ENCODE data around the gene HRK.

HRK gene

DNA sequence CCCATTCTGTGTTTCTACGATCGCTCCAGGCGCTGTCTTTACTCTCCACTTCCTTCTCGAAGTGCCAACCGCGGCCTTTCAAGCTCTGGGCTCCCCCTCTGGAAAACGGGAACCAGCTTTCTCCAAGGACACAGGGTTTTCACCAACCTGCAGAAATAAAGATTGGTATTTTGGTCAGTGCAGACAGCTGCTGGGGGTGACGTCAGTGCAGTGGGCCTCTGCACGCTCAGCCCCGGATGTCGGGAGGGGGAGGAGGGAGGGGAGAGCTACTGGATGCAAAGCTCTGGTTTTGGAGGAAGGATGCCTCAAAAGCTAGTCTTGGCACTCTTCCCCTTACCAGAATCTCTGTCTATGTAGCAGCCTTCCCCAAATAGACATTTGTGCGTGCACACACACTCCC lies 19.9 kb downstream of the HRK start:
- DNase-seq = peak; percentile 74
- no peaks in the 10 kb centered on the region for H3K36me3 ChIP-seq (replicated peaks)
- TF ChIP-seq, protein P1, sequence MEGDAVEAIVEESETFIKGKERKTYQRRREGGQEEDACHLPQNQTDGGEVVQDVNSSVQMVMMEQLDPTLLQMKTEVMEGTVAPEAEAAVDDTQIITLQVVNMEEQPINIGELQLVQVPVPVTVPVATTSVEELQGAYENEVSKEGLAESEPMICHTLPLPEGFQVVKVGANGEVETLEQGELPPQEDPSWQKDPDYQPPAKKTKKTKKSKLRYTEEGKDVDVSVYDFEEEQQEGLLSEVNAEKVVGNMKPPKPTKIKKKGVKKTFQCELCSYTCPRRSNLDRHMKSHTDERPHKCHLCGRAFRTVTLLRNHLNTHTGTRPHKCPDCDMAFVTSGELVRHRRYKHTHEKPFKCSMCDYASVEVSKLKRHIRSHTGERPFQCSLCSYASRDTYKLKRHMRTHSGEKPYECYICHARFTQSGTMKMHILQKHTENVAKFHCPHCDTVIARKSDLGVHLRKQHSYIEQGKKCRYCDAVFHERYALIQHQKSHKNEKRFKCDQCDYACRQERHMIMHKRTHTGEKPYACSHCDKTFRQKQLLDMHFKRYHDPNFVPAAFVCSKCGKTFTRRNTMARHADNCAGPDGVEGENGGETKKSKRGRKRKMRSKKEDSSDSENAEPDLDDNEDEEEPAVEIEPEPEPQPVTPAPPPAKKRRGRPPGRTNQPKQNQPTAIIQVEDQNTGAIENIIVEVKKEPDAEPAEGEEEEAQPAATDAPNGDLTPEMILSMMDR (IDR thresholded peaks at IDR 0.05; ENCODE audit: low read depth, low read length, missing control alignments) = no peak
- no peak overlapping the region for H3K4me3 ChIP-seq (ENCODE audit: low read depth, low read length)
- H3K27ac ChIP-seq = no peak overlapping the region
- in situ Hi-C loops (cut with HindIII; ENCODE audit: low pct_ligation_motif_present, low sequenced_read_pairs) = no loop called here
- no peaks in the 10 kb centered on the region for H3K27me3 ChIP-seq (replicated peaks)

DNA sequence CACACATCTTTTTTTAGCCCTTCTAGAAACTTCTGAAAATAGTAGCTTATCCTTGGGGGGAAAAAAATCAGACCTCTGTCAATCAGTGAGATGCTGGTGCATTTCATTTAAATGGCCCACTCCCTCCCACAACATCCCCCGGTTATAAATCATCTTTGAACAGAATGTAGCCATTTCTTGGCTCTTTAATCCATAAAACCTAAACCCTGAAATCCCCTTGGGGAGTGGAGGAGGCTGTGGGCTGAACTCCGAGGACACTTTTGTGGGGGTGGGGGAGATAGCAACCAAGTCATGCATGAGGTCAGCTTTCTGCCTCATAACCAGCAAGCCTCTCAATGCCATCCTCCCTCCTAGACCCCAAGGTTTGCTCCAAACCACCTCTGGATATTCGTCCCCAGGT lies 21.0 kb downstream of the HRK start:
- no peak overlapping the region for H3K27ac ChIP-seq
- in situ Hi-C loops (cut with HindIII; ENCODE audit: low pct_ligation_motif_present, low sequenced_read_pairs) = no loop called here
- TF ChIP-seq, protein P1 (IDR thresholded peaks at IDR 0.05; ENCODE audit: low read depth, low read length, missing control alignments) = no peak
- no peak for DNase-seq
- no peaks in the 10 kb centered on the region for H3K27me3 ChIP-seq (replicated peaks)
- H3K4me3 ChIP-seq (ENCODE audit: low read depth, low read length) = no peak overlapping the region
- H3K36me3 ChIP-seq (replicated peaks) = no peaks in the 10 kb centered on the region

DNA sequence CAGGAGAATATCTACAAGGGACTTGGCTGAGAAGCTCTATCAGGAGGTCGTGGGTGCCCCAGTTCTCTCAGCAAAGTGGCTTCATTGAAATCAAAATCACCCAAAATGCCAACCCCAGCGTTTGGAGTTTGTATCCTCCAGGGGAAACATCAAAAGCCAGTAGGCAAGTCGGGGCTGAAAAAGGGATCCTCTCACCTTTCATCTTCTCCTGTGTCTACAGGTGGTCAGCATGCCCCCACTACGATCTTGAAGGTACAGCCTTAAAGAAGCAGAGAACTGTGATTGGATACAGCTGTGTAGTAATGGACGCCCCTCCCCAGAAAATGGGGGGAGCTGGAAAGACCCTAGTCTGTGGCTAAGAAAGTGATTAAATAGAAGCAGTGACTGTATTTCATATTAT lies 22.2 kb downstream of the HRK start:
- no peaks in the 10 kb centered on the region for H3K27me3 ChIP-seq (replicated peaks)
- in situ Hi-C loops (cut with HindIII; ENCODE audit: low pct_ligation_motif_present, low sequenced_read_pairs) = no loop called here
- H3K36me3 ChIP-seq (replicated peaks) = no peaks in the 10 kb centered on the region
- TF ChIP-seq, protein P1 (IDR thresholded peaks at IDR 0.05; ENCODE audit: low read depth, low read length, missing control alignments) = no peak
- no peak for DNase-seq
- H3K4me3 ChIP-seq (ENCODE audit: low read depth, low read length) = no peak overlapping the region
- no peak overlapping the region for H3K27ac ChIP-seq

DNA sequence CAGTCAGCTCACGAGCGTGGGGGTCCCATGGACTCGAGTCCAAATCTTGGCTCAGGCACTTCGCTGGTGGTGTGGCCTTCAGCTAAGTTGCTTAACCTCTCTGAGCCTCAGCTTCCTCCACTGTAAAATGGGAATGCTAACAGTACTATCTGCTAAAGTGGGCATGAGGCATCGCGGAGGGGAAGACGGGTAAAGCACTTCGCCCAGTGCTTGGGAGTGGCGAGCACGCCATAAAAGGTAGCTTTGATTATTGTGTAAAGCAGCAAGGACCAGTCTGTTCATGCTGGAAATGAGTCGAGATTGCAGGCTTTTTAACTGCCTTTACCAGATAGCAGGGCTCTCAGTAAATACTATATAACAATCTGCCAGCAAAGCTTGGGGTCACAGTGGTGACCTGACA lies 24.5 kb downstream of the HRK start:
- no peak overlapping the region for H3K4me3 ChIP-seq (ENCODE audit: low read depth, low read length)
- TF ChIP-seq, protein P1 (IDR thresholded peaks at IDR 0.05; ENCODE audit: low read depth, low read length, missing control alignments) = no peak
- DNase-seq = no peak
- no peaks in the 10 kb centered on the region for H3K27me3 ChIP-seq (replicated peaks)
- no peak overlapping the region for H3K27ac ChIP-seq
- in situ Hi-C loops (cut with HindIII; ENCODE audit: low pct_ligation_motif_present, low sequenced_read_pairs) = no loop called here
- no peaks in the 10 kb centered on the region for H3K36me3 ChIP-seq (replicated peaks)

DNA sequence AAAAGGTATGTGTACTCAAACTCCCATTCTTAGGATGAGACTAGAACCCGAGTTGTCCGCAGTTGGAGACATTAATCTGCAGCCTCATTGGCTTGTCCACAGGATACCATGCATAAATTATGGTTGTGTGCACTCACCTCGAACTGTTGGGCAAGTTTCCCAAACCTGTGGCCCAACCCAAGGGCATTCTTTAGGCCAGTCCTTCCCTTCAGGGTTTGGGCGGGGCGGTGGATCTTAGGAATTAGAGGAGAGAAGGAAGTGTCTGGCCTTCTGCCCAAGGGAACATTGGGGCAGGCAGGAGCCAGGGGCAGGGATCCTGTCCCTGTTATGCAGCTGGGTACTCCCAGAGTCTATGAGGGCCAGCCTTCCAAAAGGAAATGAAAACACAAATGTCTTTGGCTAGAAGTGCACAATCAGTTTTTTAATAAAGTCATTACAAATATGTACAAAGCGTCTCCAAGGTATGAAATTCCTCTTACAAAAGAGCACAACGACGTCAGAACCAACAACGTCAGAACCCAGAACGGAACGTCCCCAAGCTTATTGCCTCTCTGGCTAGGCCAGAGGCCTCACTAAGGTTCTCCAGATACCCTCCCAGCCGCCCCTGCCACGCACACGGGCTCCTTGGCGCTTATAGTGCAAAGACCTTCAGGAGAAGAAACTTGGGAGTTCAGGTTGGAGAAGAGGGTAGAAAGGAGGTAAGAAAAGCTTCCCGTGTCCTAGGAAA lies 25.3 kb downstream of the HRK start:
- in situ Hi-C loops (cut with HindIII; ENCODE audit: low pct_ligation_motif_present, low sequenced_read_pairs) = no loop called here
- Histone ChIP-seq H3K27me3 (replicated peaks) (no peaks in the 10 kb centered on the region), H3K36me3 (replicated peaks) (no peaks in the 10 kb centered on the region), H3K4me3 (ENCODE audit: low read depth, low read length) (no peak overlapping the region), H3K27ac (no peak overlapping the region)
- TF ChIP-seq, protein P1 (IDR thresholded peaks at IDR 0.05; ENCODE audit: low read depth, low read length, missing control alignments) = no peak
- DNase-seq = no peak

DNA sequence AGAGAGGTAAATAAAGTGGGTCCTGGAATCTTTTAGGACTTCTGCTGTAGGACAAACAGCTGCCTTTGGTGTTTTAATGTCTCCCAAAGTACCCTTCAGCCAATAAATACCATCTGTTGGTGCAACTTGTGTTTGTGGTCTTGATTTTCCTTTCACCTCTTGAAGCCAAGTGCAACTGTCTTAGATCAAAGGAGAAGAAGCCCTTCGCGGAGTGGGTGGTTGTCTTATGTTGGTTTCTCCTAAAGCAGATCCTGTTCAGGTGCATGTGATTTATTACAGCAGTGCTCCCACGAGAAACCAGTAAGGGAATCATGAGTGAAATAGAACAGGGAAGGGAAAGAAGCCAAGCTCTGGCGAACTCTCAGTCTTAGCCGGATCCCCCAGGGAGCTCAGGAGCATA lies 27.7 kb downstream of the HRK start:
- Histone ChIP-seq H3K27ac (no peak overlapping the region), H3K36me3 (replicated peaks) (no peaks in the 10 kb centered on the region), H3K4me3 (ENCODE audit: low read depth, low read length) (no peak overlapping the region), H3K27me3 (replicated peaks) (no peaks in the 10 kb centered on the region)
- DNase-seq = no peak
- in situ Hi-C loops (cut with HindIII; ENCODE audit: low pct_ligation_motif_present, low sequenced_read_pairs) = no loop called here
- TF ChIP-seq, protein P1 (IDR thresholded peaks at IDR 0.05; ENCODE audit: low read depth, low read length, missing control alignments) = no peak

All from brain microvascular endothelial cell (primary cell).